Activated naive CD4-positive, alpha-beta T cell treated with anti-CD3 and anti-CD28 coated beads, Interleukin-2, amount 50 U/mL, for 16 hours (primary cell): ENCODE data around the gene MRAP2.

Experiments
- DNase-seq: peaks from one replicate; pipeline ENCODE4 v3.0.0-alpha.2; 2020

MRAP2 gene

DNA sequence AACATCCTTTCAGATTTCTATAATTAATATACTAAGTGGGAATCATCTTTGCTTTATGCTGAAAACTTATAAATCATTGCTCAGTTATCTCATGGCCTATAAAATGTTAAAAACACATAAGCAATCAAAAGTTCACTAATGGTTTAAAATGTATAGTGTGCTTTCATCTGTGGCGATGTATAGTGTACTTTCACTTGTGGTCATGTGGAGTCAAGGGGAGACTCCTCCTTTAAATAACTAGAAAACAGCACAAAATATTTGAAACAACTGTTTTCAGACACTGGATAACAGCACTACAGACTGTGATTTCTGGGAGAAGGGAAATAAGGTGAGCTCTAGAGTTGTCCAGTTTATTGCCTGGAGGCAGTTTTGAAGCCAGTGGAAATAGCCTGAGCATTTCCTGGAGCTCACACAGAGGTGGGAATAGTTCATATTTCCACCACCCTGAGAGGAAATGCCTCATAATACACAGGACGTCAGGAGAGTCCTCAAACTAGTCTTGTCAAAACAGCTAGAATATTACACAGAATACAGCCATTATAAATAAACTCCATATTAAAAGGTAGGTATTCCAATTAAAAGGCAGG is 104.5 kb downstream of the MRAP2 start:
- DNase-seq, result no peak

DNA sequence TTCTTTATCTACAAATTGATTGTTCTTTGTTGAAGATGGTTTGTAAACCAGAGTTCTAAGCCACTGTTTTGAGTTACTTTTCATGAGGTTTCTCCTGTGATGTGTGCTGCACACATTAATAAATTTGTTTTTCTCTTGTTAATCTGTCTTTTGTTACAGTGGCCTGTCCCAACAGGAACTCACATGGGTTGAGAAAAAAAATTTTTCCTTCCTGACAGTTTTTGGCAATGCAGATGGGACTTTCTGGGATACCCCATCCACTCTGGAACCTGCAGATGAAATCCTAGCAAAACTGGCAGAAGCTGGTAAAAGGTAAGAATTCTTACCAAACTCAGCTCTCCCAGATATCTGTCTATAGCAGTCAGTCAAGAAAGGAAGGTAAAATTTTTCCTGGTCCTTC is 105.7 kb downstream of the MRAP2 start:
- DNase-seq, result no peak
